HG03280 (cell line): ENCODE data around the gene ZNF775.

Source experiments
- ATAC-seq: cut with Tn5 transposase; IDR thresholded peaks from one replicate; pipeline ENCODE4 v1.9.1; 2021; ENCODE audit warnings: mild to moderate bottlenecking, moderate library complexity; ENCODE audit not compliant: unreplicated experiment

The ZNF775 gene

GRCh38 chr7:150399421-150400007, 20.4 kb downstream of the ZNF775 start:
- ATAC-seq, result no peak

GRCh38 chr7:150400008-150400787, 21.1 kb downstream of the ZNF775 start:
- no peak for ATAC-seq

GRCh38 chr7:150400788-150401423, 21.8 kb downstream of the ZNF775 start:
- no peak for ATAC-seq

GRCh38 chr7:150401424-150401790, 22.3 kb downstream of the ZNF775 start:
- no peak for ATAC-seq

GRCh38 chr7:150401861-150402631, 22.9 kb downstream of the ZNF775 start:
- no peak for ATAC-seq

GRCh38 chr7:150402671-150403321, 23.7 kb downstream of the ZNF775 start:
- no peak for ATAC-seq

GRCh38 chr7:150403376-150404171, 24.4 kb downstream of the ZNF775 start:
- ATAC-seq, result no peak

GRCh38 chr7:150404172-150404804, 25.2 kb downstream of the ZNF775 start:
- ATAC-seq, result no peak

- ATAC-seq, result peak; percentile 68
Observed at GRCh38 chr7:150404805-150405583, 25.9 kb downstream of the ZNF775 start.

- no peak for ATAC-seq
Observed at GRCh38 chr7:150405584-150406311, 26.6 kb downstream of the ZNF775 start.

GRCh38 chr7:150406312-150406566, 27.1 kb downstream of the ZNF775 start:
- ATAC-seq, result no peak

- ATAC-seq, result peak; percentile 54
Observed at GRCh38 chr7:150406567-150407421, 27.7 kb downstream of the ZNF775 start.

GRCh38 chr7:150407588-150408392, 28.7 kb downstream of the ZNF775 start:
- ATAC-seq, result no peak

GRCh38 chr7:150408393-150409299, 29.5 kb downstream of the ZNF775 start:
- ATAC-seq, result no peak

GRCh38 chr7:150409300-150410030, 30.3 kb downstream of the ZNF775 start:
- no peak for ATAC-seq
